ENCODE measurements around the gene GGA3. TPM values are rescaled to one million over a fixed set of nuclear protein-coding genes. Genes with fewer than 3 reads are reported as not detected.

GGA3 gene
- total and polyA plus RNA-seq, 10 of the 15 experiments (the other 5 are each of a cell fraction or from before 2014, with no cell fraction given), result 7.0 to 57.5 (median 34.0) TPM

DNA sequence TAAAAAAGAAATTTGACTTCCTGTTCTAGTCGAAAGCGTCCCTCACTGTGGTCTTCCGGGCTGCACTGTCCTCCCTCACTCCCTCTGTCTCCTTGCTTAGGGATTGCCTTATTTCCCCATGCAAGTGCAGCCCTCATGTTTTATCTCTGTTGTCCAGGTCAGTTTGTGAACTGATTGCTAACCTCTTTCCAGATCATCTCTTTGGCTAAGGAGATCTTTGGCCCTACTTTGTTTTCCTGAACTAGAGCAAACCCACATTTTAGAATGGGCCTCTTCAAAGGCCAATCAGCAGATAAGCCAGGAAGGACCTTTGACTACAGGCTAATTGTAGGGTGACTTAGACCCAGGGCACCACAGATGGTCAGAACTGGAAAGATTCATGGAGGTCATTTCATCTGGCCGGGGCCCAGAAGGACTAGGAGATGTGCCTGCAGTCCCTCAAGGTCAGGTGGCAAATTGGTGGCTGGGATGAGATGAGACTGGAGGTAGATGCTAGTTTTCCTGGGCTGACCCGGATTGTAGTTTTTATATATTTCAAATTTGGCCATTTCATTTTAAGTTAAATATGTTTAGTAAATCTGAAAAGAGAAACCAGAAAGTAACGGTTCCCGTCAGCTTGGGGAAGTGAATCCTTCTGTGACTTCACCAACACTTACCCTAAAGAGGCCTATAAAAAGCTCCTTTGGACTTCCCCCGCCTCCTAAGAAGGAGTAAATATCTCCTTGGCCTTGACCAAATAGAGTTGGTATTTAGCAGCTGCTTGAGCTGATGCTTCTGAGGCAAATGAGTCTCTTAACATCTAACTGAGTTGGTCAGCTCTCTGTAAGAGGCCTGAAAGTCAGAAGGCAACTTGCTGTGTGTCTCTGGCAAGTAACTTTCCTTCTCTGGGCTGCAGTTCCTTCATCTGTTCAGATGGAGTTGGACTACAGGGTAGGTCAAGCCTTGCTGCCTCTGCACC is 34.1 kb upstream of the GGA3 start (continued):
- TF ChIP-seq, protein P1, sequence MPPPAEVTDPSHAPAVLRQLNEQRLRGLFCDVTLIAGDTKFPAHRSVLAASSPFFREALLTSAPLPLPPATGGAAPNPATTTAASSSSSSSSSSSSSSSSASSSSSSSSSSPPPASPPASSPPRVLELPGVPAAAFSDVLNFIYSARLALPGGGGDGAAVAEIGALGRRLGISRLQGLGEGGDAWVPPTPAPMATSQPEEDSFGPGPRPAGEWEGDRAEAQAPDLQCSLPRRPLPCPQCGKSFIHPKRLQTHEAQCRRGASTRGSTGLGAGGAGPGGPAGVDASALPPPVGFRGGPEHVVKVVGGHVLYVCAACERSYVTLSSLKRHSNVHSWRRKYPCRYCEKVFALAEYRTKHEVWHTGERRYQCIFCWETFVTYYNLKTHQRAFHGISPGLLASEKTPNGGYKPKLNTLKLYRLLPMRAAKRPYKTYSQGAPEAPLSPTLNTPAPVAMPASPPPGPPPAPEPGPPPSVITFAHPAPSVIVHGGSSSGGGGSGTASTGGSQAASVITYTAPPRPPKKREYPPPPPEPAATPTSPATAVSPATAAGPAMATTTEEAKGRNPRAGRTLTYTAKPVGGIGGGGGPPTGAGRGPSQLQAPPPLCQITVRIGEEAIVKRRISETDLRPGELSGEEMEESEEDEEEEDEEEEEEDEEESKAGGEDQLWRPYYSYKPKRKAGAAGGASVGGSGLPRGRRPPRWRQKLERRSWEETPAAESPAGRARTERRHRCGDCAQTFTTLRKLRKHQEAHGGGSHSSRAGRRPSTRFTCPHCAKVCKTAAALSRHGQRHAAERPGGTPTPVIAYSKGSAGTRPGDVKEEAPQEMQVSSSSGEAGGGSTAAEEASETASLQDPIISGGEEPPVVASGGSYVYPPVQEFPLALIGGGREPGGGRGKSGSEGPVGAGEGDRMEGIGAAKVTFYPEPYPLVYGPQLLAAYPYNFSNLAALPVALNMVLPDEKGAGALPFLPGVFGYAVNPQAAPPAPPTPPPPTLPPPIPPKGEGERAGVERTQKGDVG (CRISPR knock-in tag; IDR thresholded peaks at IDR 0.05), result no peak
- TF ChIP-seq BMI1 (IDR thresholded peaks at IDR 0.05; ENCODE audit: borderline replicate concordance) (peak; percentile 84), NR2C1 (IDR thresholded peaks at IDR 0.05) (no peak), NFXL1 (IDR thresholded peaks at IDR 0.05; ENCODE audit: borderline replicate concordance) (peak; percentile 93; the same call in 1 of the 2 replicates), SRF (IDR thresholded peaks at IDR 0.05; ENCODE audit: low read depth in 2 of 2, low read length in 2 of 2) (peak in 1 of 2 experiments; percentile 75; a peak in 2 of 4 replicates), TBL1XR1 (IDR thresholded peaks at IDR 0.05; ENCODE audit: low read depth, low read length) (peak; percentile 96), SUPT20H (IDR thresholded peaks at IDR 0.05; ENCODE audit: borderline replicate concordance, control insufficient read depth, low read depth, low read length) (no peak), MTA2 (IDR thresholded peaks at IDR 0.05; ENCODE audit: low read depth) (peak; percentile 90), SREBF2 (IDR thresholded peaks at IDR 0.05; ENCODE audit: low read length) (no peak), PAX8 (IDR thresholded peaks at IDR 0.05) (no peak; the same call in 1 of the 2 replicates), SIN3A (IDR thresholded peaks at IDR 0.05; ENCODE audit: low read depth, low read length) (0 out of 2 replicates have a peak, but pooled peaks have one; percentile 17), KAT2A (conservative IDR thresholded peaks at IDR 0.05; ENCODE audit: control insufficient read depth, low read depth, low read length) (no peak), POLR2AphosphoS5 (IDR thresholded peaks at IDR 0.05; ENCODE audit: low read length) (peak; percentile 95)
- TF ChIP-seq, protein P2, sequence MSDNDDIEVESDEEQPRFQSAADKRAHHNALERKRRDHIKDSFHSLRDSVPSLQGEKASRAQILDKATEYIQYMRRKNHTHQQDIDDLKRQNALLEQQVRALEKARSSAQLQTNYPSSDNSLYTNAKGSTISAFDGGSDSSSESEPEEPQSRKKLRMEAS (IDR thresholded peaks at IDR 0.05; ENCODE audit: low read depth, low read length), result 0 out of 2 replicates have a peak, but pooled peaks have one; percentile 11
- TF ChIP-seq, protein P3, sequence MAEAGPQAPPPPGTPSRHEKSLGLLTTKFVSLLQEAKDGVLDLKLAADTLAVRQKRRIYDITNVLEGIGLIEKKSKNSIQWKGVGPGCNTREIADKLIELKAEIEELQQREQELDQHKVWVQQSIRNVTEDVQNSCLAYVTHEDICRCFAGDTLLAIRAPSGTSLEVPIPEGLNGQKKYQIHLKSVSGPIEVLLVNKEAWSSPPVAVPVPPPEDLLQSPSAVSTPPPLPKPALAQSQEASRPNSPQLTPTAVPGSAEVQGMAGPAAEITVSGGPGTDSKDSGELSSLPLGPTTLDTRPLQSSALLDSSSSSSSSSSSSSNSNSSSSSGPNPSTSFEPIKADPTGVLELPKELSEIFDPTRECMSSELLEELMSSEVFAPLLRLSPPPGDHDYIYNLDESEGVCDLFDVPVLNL (IDR thresholded peaks at IDR 0.05; ENCODE audit: low read depth, low read length), result no peak
- TF ChIP-seq, protein P4, sequence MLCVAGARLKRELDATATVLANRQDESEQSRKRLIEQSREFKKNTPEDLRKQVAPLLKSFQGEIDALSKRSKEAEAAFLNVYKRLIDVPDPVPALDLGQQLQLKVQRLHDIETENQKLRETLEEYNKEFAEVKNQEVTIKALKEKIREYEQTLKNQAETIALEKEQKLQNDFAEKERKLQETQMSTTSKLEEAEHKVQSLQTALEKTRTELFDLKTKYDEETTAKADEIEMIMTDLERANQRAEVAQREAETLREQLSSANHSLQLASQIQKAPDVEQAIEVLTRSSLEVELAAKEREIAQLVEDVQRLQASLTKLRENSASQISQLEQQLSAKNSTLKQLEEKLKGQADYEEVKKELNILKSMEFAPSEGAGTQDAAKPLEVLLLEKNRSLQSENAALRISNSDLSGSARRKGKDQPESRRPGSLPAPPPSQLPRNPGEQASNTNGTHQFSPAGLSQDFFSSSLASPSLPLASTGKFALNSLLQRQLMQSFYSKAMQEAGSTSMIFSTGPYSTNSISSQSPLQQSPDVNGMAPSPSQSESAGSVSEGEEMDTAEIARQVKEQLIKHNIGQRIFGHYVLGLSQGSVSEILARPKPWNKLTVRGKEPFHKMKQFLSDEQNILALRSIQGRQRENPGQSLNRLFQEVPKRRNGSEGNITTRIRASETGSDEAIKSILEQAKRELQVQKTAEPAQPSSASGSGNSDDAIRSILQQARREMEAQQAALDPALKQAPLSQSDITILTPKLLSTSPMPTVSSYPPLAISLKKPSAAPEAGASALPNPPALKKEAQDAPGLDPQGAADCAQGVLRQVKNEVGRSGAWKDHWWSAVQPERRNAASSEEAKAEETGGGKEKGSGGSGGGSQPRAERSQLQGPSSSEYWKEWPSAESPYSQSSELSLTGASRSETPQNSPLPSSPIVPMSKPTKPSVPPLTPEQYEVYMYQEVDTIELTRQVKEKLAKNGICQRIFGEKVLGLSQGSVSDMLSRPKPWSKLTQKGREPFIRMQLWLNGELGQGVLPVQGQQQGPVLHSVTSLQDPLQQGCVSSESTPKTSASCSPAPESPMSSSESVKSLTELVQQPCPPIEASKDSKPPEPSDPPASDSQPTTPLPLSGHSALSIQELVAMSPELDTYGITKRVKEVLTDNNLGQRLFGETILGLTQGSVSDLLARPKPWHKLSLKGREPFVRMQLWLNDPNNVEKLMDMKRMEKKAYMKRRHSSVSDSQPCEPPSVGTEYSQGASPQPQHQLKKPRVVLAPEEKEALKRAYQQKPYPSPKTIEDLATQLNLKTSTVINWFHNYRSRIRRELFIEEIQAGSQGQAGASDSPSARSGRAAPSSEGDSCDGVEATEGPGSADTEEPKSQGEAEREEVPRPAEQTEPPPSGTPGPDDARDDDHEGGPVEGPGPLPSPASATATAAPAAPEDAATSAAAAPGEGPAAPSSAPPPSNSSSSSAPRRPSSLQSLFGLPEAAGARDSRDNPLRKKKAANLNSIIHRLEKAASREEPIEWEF (IDR thresholded peaks at IDR 0.05; ENCODE audit: insufficient replicate concordance, low read depth, low read length), result no peak
- TF ChIP-seq, protein P5, sequence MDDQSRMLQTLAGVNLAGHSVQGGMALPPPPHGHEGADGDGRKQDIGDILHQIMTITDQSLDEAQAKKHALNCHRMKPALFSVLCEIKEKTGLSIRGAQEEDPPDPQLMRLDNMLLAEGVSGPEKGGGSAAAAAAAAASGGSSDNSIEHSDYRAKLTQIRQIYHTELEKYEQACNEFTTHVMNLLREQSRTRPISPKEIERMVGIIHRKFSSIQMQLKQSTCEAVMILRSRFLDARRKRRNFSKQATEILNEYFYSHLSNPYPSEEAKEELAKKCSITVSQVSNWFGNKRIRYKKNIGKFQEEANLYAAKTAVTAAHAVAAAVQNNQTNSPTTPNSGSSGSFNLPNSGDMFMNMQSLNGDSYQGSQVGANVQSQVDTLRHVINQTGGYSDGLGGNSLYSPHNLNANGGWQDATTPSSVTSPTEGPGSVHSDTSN (IDR thresholded peaks at IDR 0.05; ENCODE audit: insufficient replicate concordance, low read depth, low read length), result peak; percentile 16

Data from GM12878 (cell line).